AG10803 (cell line): Measurements from ENCODE around the gene IL27RA.

ENCODE experiments used
- DNase-seq: peaks from one replicate; pipeline ENCODE4 v3.0.0; 2010; ENCODE audit warnings: low read depth
- H3K4me3 ChIP-seq: 2 replicates; pipeline ENCODE4 v1.5.1; 2011; ENCODE audit warnings: mild to moderate bottlenecking, low read length, control low read depth
- CTCF ChIP-seq: conservative IDR thresholded peaks from 2 replicates; pipeline ENCODE4 v1.5.1; 2011; ENCODE audit warnings: mild to moderate bottlenecking, low read length, control low read depth, inconsistent platforms

IL27RA gene

GRCh38 chr19:14062558-14062855, 30.9 kb downstream of the IL27RA start:
- no peak overlapping the region for H3K4me3 ChIP-seq
- TF ChIP-seq CTCF, result no peak

GRCh38 chr19:14063105-14063504, 31.5 kb downstream of the IL27RA start:
- TF ChIP-seq CTCF, result no peak
- H3K4me3 ChIP-seq, result no peak overlapping the region
- DNase-seq, result no peak

More at GRCh38 chr19:14062558-14062855, 30.9 kb downstream of the IL27RA start:
- no peak for DNase-seq

- no peak for DNase-seq
- no peak overlapping the region for H3K4me3 ChIP-seq
- no peak for TF ChIP-seq CTCF
Measured at GRCh38 chr19:14066134-14066533, 34.6 kb downstream of the IL27RA start.

- no peak overlapping the region for H3K4me3 ChIP-seq
- no peak for TF ChIP-seq CTCF
- no peak for DNase-seq
Measured at GRCh38 chr19:14070268-14071050, 38.9 kb downstream of the IL27RA start.

GRCh38 chr19:14072535-14073260, 41.1 kb downstream of the IL27RA start, which contains the start of gene MISP3:
TSS of gene MISP3 (plus strand) at chr19:14072786. CDS start at chr19:14073310, 524 bp downstream.
- H3K4me3 ChIP-seq, result peak within 1 kb of the TSS; percentile 73
- no peak for DNase-seq
- TF ChIP-seq CTCF, result no peak

- peak; percentile 19; the same call in 1 of the 2 replicates for TF ChIP-seq CTCF
- peak; percentile 79 for DNase-seq
- peak overlapping the region; percentile 73 for H3K4me3 ChIP-seq
Measured at GRCh38 chr19:14073261-14073924, 41.8 kb downstream of the IL27RA start.
